ENCODE data around the gene SCT.

- TF ChIP-seq CTCF (IDR thresholded peaks at IDR 0.05), result no peak
- no peak for TF ChIP-seq SIN3A (IDR thresholded peaks at IDR 0.05; ENCODE audit: borderline replicate concordance, insufficient read depth, low read depth, low read length)
- TF ChIP-seq POLR2AphosphoS5 (IDR thresholded peaks at IDR 0.05; ENCODE audit: low read depth, low read length), result no peak
- no peak for TF ChIP-seq REST (IDR thresholded peaks at IDR 0.05; ENCODE audit: insufficient read depth in 1 of 2, low read depth in 2 of 2, low read length in 1 of 2)
- TF ChIP-seq TCF7L2 (IDR thresholded peaks at IDR 0.05; ENCODE audit: low read depth, low read length), result no peak
These were observed 36.0 kb downstream of the SCT start for GRCh38 chr11:590997-591396.

Measured in Panc1 (cell line).